HG03025 (cell line): ENCODE results near the gene KSR2.

Experiments
- ATAC-seq: cut with Tn5 transposase; IDR thresholded peaks from one replicate; pipeline ENCODE4 v1.9.1; 2021; ENCODE audit warnings: mild to moderate bottlenecking, moderate library complexity; ENCODE audit not compliant: unreplicated experiment, low FRiP score

KSR2 gene

DNA sequence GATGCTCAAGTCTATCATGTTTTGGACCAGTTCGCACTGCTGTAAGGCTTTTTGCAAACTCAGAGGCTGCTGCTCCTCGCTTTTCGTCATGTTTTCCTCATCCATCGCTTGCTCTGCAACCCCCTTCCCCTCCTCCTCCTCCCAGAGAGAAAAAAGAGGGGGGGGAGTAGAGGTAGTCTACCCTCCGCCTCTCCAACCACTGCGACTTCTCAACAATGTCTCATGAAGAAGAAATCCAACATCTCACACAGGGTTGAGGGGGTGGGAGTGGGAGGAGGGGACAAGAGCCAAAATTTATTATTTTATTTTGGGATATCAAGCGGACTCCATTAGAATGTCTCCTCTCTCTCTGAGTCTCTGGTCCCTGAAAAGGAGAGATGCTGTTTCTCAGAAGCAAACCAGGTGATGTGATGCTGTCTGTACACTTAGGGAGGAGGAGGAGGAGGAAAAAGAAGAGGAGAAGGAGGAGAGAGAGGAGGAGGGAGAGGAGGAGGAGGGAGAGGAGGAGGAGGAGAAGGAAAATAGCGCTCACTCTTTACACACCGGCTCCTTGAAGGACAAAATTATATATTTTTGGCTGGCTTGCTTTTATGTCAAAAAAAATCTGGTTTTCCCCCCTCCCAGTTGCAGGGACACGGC, 520 bp downstream of the KSR2 start:
- no peak for ATAC-seq

DNA sequence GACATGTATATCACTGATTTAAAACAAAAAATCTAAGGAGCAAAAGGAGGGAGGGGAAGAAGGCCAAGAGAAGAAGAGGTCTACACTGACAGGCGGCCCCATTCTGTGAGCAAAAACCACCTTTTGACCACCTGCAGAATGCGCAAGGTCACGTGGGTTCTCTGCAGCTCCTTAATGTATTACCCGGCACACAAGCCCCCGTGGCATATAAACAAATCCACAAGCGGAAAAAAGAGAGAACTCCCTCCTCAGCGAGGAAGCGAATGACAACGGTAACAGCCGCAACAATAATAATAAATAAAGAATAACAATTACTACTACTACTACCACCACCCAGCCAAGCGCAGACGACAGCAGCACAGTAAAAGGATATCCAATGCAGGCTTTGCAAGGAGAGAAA, 1.3 kb downstream of the KSR2 start:
- ATAC-seq: no peak

DNA sequence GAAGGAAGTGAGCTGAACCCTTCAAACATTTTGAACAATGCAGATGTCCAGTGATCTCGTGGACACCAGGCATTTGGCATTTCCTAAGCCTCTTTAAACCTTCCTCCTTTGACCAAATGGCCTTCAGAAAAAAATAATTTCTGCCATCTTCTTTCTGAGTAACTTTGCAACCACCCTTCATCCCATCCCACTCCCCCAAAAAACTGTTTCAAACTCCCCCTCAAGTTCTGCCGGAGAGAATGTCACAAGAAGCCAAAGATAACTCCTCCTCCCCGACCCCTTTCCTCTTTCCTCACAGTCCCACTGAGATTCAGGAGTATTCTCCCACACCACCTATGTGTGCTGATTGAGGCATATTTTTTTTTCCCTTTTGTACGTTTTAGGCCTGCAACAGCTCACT, 1.7 kb downstream of the KSR2 start:
- no peak for ATAC-seq

DNA sequence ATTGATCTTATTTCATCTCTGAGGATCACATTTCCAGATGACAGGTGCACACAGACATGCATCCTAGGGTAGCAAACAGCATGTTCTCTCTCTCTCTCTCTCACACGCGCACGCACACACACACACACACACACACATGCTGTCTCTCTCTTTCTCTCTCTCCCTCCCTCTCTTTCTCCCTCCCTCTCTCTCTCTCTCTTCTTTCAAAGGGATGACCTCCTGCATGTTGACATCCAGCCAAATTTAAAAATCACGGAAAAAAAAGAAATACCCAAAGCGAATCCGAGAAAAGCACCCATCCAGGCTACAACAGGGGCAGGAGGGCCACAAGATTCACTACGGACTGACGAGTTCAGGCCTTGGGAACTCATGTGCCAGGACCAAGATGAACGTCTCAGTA, 2.3 kb downstream of the KSR2 start:
- no peak for ATAC-seq

DNA sequence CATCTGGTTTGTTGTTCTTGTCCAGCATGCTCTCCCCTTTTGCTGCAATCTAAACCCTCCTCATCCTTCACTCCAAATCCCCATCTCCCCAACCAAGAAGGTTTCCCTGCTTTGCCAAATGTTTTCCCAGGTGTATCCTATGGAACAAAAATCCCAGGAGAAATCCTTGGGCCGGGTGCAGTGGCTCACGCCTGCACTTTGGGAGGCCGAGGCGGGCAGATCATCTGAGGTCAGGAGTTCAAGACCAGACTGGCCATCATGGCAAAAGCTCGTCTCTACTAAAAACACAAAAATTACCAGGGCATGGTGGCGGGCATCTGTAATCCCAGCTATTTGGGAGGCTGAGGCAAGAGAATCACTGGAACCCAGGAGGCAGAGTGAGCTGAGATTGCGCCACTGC, 5.0 kb downstream of the KSR2 start:
- ATAC-seq: no peak

DNA sequence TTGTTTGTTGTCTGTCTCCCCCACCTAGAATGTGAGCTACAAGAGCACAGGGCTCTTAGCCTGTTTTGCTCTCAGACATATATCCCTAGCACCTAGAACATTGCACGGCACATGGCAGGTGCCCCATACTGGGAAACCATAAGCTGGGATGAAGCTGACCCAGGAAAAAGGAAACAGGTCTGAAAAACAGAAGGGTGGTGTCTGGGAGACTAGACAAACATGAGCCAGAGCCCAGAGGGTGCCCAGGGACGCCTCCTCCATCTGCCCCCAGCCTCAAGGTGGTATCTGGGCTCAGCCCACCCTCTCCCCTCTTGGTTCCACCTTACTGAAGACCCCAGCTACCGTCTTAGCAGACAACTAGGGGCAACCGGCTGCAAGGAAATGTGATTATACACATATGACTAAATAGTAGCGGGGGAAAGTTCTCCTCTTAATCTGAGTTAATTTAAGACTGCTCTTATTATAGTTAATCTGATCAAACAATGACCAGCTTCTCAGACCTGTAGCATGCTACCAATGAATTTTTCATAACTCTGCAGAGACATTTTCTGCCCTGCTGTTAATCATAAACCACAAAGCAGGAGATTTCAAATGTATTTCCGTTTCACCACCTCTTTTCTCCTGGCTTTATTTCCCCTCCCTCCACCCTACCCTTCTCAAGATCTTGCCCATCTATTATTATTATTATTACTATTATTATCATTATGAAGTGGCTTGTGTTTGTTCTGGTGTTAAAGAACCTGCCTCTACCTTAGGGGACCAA, 31.9 kb downstream of the KSR2 start:
- ATAC-seq: no peak

DNA sequence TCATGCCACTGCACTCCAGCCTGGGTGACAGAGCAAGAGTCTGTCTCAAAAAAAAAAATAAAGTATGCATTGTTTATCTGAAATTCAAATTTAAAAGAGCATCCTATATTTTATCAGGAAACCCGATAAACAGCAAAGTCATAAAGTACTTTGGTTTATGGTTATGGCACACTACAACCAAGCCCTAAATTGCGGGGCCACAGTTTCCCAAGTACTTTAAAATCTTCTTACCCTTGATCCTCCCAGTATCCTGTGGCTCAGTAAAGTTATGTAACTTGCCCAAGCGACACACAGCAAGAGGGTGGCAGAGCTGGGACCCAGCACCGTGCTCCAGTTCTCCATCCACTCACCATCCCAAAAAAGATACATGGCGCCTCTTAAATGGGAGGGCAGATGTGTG, 35.2 kb downstream of the KSR2 start:
- ATAC-seq: no peak

DNA sequence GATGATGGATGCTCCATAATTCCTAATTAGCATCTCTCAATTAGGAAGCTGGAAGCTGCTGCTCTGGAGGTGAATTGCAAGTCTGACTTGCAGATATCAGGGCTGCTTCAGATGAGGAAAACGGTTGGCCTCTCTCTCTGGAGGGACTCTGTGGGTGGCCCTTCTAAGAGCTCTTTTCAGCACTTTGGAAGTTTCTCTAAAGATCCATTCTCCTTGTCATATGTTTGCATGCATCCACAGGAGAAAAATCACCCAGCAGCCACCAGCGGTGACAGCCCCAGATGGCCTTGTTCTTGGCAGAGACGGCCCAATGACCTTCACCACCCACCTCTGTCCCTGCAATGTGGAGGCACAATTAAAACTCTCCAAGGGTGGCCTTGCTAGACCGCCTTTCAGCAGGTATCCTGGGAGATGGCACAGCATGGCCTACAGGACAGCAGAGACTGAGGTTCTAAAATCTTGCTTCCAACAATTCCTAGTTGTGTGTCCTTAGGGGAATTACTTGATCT, 42.3 kb downstream of the KSR2 start:
- ATAC-seq: no peak

DNA sequence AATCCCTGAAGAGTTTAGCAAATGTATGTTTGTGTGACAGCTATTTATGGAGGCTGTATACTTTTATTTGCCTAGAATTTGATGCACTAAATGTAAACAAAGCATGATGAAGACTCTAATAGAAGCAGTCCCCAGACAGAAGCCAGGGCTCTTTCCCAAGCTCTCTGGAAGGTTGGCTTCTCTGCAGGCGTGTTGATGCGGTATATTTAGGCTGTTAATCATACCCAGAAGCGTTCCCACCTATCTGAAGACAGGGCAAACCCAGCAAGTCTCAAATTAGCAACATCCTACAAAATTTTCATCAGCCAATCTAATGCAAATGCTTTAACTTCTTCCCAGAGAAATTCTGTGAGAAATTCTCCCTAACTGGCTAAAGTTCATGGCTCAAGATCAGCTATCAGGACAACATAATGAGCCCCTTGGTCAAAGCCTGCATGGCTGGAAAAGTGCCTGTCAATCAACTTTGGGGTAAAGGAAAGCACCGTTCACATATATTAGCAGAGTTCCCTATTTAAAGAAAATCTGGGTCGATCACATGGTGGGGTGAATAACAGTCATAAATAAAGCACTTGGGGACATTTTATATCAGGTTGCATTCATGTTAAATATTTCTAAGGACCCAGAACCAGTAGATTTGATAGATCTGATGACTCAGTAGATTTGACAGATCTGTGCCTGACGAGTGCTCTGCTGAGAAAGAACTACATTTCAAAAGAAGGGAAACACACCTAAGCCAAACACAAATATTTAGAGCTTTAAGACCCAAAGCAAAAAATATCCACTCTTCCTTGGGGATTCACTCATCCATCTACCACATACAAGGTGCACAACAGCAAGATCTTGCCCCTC, 46.6 kb downstream of the KSR2 start:
- no peak for ATAC-seq

DNA sequence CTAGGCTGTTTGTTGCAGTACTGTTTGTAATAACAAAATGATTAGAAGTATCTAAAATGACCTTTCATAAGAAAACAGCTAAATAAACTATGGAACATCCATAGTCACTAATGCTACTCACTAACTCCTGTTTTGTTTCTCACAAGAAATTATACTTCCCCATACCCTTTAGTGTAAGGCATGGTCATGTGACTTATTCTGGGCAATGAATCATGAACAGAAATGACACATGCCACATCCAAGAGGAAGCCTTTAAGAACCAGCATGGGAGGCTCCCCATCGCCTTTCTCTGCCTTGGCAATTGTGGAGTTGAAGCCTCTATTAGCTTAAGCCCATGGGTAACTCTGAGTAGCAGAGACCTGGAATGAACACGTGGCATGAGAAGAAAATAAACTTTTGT, 49.3 kb downstream of the KSR2 start:
- no peak for ATAC-seq

DNA sequence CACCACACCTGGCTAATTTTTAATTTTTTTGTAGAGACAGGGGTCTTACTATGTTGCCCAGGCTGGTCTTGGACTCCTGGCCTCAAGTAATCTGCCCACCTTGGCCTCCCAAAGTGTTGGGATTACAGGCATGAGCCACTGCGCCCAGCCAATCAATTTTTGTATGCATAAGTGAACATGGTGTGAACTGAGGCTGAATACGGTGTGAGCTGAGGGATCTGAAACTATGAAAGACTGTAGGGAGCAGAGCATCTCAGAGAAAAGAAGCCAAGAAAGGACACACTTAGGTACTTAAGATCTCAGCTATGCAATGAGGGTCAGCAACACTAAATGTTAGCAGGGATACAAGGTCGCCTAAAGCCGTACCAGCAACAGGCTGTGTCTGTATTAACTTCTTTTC, 54.1 kb downstream of the KSR2 start:
- ATAC-seq: no peak

DNA sequence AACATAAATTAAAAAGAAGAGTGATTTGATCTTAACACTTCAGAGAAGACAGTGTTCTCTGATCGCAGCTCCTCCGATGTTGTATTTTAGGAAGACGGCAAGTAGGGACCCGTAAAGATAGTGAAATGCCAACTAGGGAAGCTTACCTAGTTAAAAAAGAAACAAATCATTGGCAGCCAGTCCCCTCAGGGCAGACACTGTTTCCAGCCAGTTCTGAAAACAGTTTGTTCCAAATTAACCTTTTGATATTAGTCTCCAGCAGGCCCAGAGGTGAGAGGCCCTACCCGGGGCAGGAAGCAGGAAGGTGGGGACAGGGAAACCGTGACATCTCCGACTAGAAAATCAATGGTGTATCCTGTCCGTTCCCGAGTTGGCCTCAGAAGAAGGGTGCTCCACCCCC, 56.0 kb downstream of the KSR2 start:
- no peak for ATAC-seq

DNA sequence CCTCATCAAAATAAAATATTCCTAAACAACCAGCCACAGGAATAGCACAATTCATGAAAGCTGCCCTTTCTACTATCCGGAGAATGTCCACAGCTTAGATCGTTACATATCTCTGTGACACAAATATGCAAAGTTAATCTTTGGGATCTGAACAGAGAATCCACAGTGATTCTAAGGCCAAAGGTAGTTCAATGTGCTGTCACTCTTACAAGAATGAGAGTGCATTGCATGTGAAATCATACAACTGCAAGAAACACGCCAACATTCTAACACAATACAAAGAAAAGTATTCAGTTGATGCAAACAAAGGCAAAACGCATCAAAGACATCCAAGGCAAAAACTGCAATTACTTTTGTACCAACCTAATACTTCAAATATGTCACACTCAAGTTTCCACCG, 60.4 kb downstream of the KSR2 start:
- no peak for ATAC-seq

DNA sequence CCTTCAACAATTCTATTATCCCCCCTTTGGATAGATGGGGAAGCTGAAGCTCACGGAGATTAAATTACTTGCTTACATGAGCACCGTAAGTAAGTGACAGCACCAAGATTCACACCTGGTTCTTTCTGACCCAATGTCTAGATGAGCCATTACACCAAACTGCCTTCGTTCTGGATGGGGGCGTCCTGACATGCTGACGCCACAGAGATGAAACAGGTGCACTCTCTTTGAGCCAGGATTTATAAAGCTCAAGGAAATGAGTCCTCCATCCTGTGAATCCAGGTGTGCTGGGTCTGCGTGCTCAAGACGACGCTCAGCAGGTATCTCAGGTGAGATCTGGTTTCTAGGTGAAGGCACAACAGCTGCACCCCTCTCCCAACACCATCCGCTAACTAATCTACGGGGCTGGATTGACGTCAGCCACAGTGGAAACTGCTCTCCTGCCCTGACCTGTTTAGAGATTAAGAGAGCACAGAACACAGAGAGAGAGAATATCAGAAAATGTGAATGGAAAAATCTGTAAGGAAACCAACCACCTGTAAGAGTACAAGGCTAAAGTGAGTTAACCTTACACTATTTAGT, 61.6 kb downstream of the KSR2 start:
- no peak for ATAC-seq

DNA sequence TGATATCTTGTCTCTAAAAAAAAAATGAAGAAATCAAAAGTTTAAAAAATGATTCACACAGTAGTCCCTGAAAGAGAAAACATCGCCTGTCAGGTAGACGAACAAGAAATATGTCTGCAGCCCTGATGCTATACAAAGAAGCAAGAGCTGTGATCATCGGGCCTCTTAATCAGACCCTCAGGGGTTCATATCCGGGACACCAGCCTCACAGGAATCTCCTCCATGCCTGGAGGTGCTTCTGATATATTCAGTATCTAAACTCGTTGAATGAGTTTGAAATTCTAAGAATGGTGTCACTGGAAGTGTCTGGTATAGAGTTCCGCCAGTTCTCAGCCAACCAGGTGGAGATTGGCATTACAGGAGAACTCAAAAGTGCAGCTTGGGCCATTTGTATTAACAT, 64.7 kb downstream of the KSR2 start:
- ATAC-seq: no peak

DNA sequence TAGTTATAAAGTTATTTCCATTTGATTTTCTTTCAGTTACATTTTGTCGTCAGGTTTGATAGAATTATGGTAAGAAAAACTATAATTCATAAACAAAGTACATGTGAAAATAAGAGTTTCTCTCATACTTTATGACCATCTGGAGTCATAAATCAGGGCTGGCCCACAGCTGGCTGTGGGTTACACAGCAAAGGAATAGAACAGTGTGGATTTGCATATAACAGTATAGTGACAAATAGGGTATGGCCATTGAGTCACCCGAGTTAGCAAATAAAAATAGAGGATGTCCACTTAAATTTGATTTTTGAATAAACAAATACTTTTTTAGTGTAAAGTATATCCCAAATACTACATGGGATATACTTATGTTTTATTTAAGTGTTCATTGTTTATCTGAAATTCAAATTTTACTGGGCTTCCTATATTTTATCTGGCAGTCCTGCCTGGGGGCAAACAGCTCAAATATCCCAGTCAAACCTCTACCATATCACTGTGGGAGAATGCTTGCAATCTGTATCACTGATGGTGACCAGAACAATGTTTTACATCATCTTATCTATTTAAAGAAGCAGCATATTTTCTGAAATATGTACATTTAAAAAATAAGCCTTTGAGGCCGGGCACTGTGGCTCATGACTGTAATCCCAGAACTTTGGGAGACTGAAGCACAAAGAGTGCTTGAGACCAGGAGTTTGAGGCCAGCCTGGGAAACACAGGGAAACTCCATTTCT, 65.5 kb downstream of the KSR2 start:
- no peak for ATAC-seq

DNA sequence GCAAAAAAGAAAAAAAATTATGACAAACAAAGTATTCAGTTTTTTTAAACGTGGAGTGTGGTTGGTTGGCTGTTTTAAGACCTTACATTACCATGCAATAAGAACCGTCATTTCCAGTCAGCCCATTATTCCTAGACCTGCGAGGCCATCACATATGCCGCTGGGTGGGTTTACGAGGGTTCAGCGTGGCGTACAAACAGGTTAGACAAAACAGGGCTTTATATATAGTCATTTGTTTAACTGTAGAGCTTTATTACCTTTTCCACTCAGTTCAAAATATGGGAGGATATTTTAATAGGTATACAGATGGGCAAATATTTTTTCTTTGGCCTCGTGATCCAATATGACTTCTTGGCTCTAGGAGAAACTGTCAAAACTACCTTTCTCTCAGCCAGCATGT, 67.2 kb downstream of the KSR2 start:
- no peak for ATAC-seq

DNA sequence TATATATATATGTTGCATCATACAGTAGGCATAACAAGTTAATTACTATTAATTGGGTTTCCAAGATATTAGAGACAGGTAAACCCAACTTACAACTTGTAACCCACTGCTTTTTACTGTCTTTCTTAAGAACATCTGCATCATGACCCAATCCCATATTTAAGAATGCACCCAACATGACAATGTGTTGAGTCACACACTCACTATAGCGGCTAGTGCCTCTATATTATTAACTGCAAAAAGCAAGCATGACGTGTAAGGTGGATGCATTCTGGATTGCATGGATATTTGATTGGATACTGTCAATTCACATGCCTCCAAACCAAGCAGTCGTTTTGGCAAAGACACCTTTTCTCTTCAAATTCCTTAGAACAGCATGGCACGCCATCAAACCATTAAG, 68.2 kb downstream of the KSR2 start:
- no peak for ATAC-seq

DNA sequence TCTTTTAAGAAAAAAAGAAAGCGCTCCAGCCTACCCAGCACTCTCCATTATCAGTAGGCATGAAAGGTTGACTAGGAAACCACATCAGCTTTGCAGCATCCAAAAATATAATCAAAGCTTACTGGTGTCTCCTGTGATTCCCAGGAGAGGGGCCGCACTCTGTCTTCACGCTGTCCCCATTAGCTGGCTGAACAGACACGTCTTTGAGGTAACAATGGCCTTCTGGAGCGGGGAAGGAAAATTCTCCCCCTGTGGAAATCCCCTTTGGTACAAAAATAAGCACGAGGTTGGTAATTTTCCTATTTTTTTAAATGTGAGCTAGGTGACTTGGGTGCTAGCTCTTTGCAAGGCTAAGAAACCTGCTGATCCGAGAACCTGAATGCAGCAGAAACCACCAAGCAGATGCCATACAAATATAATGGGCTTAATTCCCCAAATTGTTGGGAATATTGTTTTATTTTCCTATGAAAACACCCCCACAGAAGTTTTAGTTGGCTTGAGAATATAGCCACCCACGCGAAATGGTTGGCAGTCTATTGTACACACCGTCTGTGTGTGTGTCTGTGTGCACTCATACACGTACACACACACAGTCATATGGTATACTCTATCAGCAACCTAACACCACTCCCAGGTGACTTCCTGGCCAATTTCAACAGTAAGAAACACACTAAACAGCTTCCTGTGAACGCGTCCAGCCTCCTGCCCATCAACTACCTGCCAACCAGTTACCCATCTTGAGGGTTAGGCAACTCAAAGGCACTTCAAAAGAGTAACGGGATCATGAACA, 71.2 kb downstream of the KSR2 start:
- ATAC-seq: no peak

DNA sequence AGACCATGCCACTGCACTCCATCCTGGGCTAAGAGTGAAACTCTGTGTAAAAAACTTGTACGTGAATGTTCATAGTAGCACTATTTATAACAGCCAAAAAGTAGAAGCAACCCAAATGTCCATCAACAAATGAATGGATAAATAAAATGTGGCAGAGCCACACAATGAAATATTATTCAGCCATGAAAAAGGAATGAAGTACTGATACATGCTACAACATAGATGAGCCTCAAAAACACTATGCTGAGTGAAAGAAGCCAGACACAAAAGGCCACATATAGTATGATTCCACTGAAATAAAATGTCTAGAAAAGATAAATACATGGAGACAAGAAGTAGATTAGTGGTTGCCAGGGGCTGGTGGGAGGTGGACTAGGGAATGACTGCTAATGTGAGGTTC, 72.8 kb downstream of the KSR2 start:
- ATAC-seq: no peak
